GM12801 (cell line): Measurements from ENCODE around the gene LRP1-AS.

Source experiments
- TF ChIP-seq, protein P1 (sequence below): IDR thresholded peaks from one replicate; pipeline ENCODE4 v1.5.1; 2011; ENCODE audit warnings: control low read depth; ENCODE audit not compliant: insufficient read length; ENCODE audit errors: extremely low read depth

The LRP1-AS gene

DNA sequence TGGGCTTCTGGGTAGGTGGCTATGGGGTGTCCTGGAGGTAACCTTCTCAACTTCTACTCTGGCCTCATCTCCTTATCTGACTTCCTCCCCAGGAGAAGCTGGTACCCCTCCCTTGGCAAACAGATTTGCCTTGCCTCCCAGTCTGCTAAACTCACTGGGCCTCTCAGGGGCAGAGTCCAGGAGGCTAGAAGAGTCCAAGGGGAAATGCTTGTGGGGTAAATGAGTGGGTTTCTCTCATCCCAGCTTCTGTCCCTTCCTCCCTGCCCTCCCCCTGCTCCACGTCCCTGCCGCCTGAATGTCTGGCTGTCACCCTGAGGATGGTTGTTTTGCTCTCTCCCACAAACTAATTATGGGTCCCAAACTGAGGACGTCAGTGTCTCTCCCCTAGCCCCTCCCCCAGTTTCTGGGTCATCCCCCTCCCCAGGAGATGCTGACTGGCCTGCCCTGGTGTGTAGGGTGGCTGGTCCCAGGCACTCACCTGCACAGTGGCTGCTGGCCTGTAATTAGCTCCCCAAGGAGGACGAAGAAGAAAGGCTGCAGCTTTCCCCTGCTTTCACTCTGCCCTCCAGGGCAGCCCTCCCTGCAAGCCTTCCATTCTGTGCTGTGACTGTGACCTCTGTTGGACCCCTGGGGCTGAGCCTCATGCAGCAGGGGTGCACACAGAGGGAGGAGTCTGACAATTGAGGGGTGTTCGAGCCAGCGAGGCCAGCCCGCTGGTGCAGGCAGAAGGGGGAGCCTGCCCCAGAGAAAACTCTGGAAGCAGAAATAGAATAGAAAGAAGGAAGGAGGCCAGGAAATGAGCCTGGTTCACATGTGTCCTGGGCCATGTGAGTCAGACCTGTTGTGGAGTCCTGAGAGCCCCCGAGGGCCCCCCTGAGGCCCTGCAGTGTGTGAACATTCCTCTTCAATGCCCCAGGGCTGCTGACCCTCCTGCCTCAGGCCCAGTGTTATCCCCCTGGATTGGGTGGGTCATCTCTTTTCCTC, at the start of gene LRP1-AS:
Gene LRP1-AS, minus strand, starts transcription at position 659 of the 984 bp plus-strand sequence.
- TF ChIP-seq, protein P1, sequence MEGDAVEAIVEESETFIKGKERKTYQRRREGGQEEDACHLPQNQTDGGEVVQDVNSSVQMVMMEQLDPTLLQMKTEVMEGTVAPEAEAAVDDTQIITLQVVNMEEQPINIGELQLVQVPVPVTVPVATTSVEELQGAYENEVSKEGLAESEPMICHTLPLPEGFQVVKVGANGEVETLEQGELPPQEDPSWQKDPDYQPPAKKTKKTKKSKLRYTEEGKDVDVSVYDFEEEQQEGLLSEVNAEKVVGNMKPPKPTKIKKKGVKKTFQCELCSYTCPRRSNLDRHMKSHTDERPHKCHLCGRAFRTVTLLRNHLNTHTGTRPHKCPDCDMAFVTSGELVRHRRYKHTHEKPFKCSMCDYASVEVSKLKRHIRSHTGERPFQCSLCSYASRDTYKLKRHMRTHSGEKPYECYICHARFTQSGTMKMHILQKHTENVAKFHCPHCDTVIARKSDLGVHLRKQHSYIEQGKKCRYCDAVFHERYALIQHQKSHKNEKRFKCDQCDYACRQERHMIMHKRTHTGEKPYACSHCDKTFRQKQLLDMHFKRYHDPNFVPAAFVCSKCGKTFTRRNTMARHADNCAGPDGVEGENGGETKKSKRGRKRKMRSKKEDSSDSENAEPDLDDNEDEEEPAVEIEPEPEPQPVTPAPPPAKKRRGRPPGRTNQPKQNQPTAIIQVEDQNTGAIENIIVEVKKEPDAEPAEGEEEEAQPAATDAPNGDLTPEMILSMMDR = no peak

DNA sequence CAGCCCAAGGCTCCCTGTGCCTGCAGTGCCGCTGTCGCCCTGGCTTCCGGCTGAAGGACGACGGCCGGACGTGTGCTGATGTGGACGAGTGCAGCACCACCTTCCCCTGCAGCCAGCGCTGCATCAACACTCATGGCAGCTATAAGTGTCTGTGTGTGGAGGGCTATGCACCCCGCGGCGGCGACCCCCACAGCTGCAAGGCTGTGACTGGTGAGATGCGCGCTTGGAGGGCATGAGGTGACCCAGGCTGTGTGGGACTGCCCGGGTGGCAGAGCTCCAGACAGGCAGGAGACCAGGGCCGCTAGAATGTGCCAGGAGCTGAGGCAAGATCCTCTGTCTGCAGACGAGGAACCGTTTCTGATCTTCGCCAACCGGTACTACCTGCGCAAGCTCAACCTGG, 49.5 kb upstream of the LRP1-AS start:
- TF ChIP-seq, protein P1 = no peak

DNA sequence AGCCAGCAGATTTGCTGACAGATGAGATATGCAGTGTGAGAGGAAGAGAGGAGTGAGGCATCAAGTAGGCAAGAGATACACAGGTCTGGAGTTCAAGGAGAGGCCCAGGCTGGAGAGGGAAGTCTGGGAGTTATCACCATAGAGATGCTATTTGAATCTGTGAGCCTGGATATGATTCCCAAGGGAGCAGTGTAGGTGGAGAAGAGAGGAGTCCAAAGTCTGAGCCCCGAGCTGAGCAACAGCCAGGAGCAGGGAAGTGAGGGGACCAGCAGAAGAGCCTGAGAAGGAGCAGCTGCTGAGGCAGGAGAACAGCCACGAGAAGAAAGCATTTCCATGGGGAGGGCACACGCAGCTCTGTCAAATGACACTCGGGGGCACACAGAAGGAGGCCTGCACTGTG, 49.0 kb upstream of the LRP1-AS start:
- TF ChIP-seq, protein P1 = no peak

DNA sequence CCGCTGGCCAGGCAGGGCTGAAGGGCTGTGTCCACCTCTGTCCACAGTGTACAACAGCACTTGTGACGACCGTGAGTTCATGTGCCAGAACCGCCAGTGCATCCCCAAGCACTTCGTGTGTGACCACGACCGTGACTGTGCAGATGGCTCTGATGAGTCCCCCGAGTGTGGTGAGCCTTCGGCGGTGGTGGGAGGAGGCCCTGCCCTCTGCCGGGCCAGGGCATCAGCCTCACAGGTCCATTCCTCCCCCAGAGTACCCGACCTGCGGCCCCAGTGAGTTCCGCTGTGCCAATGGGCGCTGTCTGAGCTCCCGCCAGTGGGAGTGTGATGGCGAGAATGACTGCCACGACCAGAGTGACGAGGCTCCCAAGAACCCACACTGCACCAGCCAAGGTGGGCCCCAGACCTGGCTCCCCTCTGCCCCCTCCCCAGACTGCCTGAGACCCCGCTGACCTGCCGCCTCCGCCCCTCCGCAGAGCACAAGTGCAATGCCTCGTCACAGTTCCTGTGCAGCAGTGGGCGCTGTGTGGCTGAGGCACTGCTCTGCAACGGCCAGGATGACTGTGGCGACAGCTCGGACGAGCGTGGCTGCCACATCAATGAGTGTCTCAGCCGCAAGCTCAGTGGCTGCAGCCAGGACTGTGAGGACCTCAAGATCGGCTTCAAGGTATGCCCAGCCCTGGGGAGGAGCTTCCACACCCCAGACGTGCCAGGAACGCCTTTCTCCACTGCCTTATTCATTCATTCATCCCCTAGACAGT, 48.4 kb upstream of the LRP1-AS start:
- TF ChIP-seq, protein P1 = no peak

DNA sequence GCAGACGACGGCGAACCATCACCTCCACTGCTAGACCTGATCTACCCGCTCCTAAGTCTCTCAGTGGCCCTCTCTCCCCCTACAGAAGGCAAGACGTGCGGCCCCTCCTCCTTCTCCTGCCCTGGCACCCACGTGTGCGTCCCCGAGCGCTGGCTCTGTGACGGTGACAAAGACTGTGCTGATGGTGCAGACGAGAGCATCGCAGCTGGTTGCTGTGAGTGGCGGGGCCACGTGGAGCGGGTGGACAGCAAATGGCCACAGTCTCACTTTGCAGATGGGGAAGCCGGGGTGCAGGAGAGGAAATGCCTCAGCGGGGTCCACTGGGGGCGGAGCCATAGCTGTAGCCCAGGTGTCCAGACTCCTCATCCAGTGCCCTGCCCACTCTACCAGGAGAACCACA, 47.8 kb upstream of the LRP1-AS start:
- TF ChIP-seq, protein P1 = no peak

DNA sequence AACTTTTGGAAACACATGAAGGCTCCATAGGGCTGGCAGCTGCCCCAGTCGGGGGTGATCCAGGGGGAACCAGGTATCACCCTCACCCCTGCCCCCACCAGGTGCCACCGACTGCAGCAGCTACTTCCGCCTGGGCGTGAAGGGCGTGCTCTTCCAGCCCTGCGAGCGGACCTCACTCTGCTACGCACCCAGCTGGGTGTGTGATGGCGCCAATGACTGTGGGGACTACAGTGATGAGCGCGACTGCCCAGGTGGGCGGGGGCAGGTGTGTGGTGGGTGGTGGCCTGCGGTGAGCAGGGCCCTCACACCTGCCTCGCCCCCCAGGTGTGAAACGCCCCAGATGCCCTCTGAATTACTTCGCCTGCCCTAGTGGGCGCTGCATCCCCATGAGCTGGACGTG, 46.8 kb upstream of the LRP1-AS start:
- TF ChIP-seq, protein P1 = no peak

DNA sequence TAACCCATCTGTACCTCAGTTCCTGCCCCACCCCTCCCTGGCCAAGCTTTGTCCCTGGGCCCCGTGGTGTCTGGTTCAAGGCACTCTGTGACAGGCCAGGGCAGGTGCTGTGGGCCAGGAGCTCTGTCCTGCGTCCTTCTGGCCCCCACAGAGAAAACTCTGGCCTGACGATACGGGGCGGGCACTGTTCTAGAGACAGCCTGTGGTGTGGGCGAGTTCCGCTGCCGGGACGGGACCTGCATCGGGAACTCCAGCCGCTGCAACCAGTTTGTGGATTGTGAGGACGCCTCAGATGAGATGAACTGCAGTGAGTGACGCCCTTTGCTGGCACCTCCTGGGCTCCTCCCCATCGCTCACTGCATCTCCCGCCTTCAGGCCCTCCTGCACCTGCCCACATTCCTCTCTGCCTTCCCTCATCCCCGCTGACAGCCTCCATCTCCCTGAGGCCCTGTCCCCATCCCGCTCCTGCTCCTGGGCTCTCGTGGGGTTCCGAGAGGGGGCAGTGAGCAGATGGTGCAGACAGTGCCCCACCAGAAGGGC, 46.4 kb upstream of the LRP1-AS start:
- TF ChIP-seq, protein P1 = no peak
